Measurements from ENCODE around the gene SLC22A15. TPM values are rescaled to one million over a fixed set of nuclear protein-coding genes. Genes with fewer than 3 reads are reported as not detected.
"Not testable (repeated sequence)": the region's sequence is repeated elsewhere in the genome, so short reads cannot be mapped to it uniquely, and the experiment has no call there.

SLC22A15 gene
- total RNA-seq, 2 experiments from 2014 or later, result 1.2 to 1.3 TPM

DNA sequence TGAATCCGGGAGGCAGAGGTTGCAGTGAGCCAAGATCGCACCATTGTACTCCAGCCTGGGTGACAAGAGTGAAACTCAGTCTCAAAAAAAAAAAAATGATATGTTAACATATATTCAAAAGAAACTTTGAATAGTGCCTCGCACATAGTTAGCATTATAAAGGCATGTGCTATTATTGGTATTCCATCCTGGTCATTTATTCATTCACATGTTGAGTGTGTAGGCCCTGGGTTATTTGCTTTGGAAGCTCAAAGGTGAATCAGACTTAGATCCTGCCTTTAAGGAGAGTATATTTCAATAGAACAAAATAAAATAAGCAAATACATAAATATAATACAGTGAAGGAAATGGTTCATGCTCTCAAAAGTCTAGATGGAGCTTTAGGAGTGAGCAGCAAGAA lies 13.4 kb downstream of the SLC22A15 start:
- H3K9me3 Mint-ChIP-seq, result no peaks in the 10 kb centered on the region
- ChIA-PET CTCF (interaction anchor here (4.6 kb wide), 1 partner anchor 9 kb away, joined by 27 read pairs; no protein-coding TSS in a partner anchor), POLR2A (no interaction called here)
- H3K36me3 Mint-ChIP-seq (ENCODE audit: low read depth), result no peaks in the 10 kb centered on the region
- H3K27ac Mint-ChIP-seq, result no peak overlapping the region
- DNase-seq, result no peak
- no peaks in the 10 kb centered on the region for H3K27me3 Mint-ChIP-seq
- H3K4me1 Mint-ChIP-seq, result no peaks in the 10 kb centered on the region
- no peak overlapping the region for H3K4me3 Mint-ChIP-seq

DNA sequence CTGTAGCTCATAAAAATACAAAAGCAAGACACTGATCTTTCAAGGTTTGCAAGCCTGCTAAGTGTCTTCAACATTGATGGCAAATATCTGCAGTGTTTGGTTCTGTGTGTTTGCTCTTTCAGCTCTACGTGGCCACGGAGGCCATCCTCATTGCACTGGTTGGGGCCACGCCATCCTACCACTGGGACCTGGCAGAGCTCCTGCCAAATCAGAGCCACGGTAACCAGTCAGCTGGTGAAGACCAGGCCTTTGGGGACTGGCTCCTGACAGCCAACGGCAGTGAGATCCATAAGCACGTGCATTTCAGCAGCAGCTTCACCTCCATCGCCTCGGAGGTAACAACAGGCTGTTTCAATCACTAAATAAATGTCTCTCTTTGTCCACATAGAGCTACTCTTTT lies 15.6 kb downstream of the SLC22A15 start:
- DNase-seq, result no peak
- Mint-ChIP-seq H3K27me3 (no peaks in the 10 kb centered on the region), H3K4me3 (no peak overlapping the region), H3K4me1 (no peaks in the 10 kb centered on the region), H3K36me3 (ENCODE audit: low read depth) (no peaks in the 10 kb centered on the region), H3K27ac (no peak overlapping the region), H3K9me3 (peaks cover 3% of the 10 kb centered on the region)
- ChIA-PET CTCF (interaction anchor here (4.6 kb wide), 1 partner anchor 11 kb away, joined by 27 read pairs; no protein-coding TSS in a partner anchor), POLR2A (interaction anchor here (1.4 to 2.1 kb wide), 2 partner anchors 12 to 13 kb away, joined by 3 to 5 read pairs; no protein-coding TSS in a partner anchor)

DNA sequence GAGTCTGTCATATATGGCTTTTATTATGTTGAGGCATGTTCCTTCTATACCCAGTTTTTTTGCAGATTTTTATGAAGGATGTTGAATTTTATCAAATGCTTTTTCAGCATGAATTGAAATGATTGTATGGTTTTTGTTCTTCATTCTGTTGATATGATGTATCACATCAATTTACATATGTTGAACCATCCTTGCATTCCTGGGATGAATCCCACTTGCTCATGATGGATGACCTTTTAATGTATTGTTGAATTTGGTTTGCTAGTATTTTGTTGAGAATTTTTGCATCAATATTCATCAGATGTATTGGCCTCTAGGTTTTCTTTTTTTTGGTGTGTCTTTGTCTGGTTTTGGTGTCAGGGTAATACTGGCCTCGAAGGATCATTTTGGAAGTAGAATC lies 21.6 kb downstream of the SLC22A15 start:
- peaks cover 18% of the 10 kb centered on the region for H3K9me3 Mint-ChIP-seq
- H3K36me3 Mint-ChIP-seq (ENCODE audit: low read depth), result peaks cover 23% of the 10 kb centered on the region
- POLR2A ChIA-PET, H3K4me3 Mint-ChIP-seq, DNase-seq, H3K27ac Mint-ChIP-seq, H3K4me1 Mint-ChIP-seq, H3K27me3 Mint-ChIP-seq: not testable (repeated sequence)
- CTCF ChIA-PET, result interaction anchor here (1.7 kb wide), 1 partner anchor 23 kb away, joined by 3 read pairs; no protein-coding TSS in a partner anchor

DNA sequence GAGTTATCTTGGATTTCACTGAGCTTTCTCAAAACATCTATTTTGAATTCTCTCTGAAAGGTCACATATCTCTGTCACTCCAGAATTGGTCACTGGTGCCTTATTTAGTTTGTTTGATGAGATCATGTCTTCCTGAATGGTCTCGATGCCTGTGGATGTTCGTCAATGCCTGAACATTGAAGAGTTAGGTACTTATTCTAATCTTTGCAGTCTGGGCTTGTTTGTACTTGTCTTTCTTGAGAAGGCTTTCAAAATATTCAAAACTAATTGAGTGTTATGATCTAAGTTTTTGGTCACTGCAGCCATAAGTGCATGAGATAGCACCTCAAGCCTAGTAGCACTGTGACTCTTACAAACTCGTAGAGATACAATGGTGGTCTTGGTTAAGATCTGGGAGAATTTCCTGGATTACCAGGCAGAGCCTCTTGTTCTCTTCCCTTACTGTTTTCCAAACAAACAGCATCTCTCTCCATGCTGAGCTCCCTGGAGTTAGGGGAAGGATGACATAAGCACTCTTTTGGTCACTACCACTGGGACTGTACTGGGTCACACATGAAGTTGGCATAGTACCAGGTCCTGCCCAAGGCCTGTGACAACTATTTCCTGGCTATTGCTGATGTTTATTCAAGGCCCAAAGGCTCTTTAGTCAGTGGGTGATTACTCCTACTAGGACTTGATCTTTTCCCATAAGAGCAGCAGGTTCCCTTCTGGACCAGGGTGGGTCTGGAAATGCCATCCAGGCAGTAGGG lies 25.6 kb downstream of the SLC22A15 start:
- Mint-ChIP-seq H3K4me3 (no peak overlapping the region), H3K27me3 (no peaks in the 10 kb centered on the region), H3K27ac (no peak overlapping the region), H3K9me3 (peaks cover 19% of the 10 kb centered on the region), H3K36me3 (ENCODE audit: low read depth) (peaks cover 26% of the 10 kb centered on the region), H3K4me1 (peaks cover 12% of the 10 kb centered on the region)
- no peak for DNase-seq
- CTCF ChIA-PET, result interaction anchor here (0.8 kb wide), 1 partner anchor 21 kb away, joined by 3 read pairs; no protein-coding TSS in a partner anchor
- POLR2A ChIA-PET, result no interaction called here

DNA sequence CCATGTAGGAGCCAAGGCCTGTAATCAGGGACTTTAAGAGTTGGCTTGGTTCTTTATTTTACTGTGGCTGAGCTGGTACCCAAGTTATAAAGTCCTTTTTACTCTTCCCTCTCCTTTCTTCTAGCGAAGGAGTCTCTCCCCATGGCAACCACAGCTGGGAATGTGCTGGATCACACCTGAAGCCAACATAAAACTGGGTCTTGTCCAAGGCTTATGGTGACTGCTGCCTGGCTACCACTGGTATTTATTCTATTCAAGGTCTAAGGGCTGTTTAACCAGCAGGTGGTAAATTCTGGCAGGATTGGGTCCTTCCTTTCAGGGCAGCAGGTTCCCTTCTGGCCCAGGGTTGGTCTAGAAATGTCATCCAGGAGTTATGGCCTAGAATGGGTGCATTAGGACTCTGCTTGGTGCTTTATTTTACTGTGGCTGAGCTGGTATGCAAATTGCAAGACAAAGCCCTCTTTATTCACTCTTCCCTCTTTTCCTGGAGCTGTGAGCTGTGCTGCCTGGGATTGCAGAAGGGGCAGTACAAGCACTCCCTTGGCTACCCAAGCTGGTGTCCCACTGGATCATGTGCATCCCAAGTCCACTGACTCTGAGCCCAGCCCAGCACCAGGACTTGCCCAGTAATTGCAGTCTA lies 26.6 kb downstream of the SLC22A15 start:
- H3K36me3 Mint-ChIP-seq (ENCODE audit: low read depth), result peaks cover 18% of the 10 kb centered on the region
- H3K27me3 Mint-ChIP-seq, result no peaks in the 10 kb centered on the region
- ChIA-PET CTCF (no interaction called here), POLR2A (interaction anchor here (1.8 kb wide), 1 partner anchor 11 kb away, joined by 5 read pairs; no protein-coding TSS in a partner anchor)
- H3K9me3 Mint-ChIP-seq, result peaks cover 16% of the 10 kb centered on the region
- H3K4me1 Mint-ChIP-seq, result peaks cover 17% of the 10 kb centered on the region
- no peak overlapping the region for H3K4me3 Mint-ChIP-seq
- DNase-seq, result no peak
- no peak overlapping the region for H3K27ac Mint-ChIP-seq

DNA sequence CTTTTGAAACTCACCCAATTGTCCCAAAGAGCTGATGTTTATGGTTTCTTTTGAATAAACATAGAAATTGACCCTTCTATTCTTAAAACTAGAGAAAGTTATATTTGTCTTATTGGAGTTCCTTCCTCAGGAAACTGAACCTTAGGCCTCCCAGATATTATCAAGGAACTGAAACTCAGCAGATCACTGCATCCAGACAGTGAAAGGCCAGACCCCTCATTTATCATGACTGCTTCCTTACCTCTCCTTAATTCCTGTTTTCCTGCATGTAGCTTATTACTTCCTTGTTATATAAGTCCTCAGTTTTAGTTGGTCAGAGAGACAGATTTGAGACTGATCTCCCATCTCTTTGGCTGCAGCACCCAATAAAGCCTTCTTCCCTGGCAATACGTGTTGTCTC lies 27.5 kb downstream of the SLC22A15 start:
- no peak for DNase-seq
- CTCF ChIA-PET, result no interaction called here
- peaks cover 8% of the 10 kb centered on the region for H3K9me3 Mint-ChIP-seq
- peaks cover 9% of the 10 kb centered on the region for H3K36me3 Mint-ChIP-seq (ENCODE audit: low read depth)
- peaks cover 17% of the 10 kb centered on the region for H3K4me1 Mint-ChIP-seq
- no peaks in the 10 kb centered on the region for H3K27me3 Mint-ChIP-seq
- POLR2A ChIA-PET, result interaction anchor here (1.8 kb wide), 1 partner anchor 12 kb away, joined by 5 read pairs; no protein-coding TSS in a partner anchor
- H3K4me3 Mint-ChIP-seq, result no peak overlapping the region
- no peak overlapping the region for H3K27ac Mint-ChIP-seq

DNA sequence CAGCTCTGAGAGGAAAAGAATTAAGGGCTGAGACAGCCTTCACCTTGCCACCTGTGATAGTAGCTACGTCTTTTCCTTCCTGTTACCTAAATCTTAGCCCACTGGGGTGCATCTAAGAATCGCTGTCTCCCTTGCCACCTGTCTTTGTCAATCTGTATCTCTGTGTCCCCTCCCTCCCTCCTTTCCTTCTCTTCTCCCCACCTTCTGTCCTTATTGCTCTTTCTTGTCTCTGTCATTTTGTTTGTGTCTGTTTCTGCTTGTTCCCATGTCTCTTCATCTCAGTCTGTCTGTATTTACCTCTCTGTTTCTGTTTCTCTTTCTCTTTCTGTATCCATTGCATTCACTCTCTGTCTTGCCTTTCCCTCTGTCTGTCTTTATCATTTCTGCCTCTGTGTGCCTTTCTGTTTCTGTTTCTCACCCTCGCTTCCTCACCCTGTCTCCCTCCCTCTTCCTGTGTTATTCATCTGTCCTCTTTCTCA lies 30.2 kb downstream of the SLC22A15 start:
- peaks cover 3% of the 10 kb centered on the region for H3K36me3 Mint-ChIP-seq (ENCODE audit: low read depth)
- ChIA-PET POLR2A (interaction anchor here (1.2 kb wide), 1 partner anchor 13 kb away, joined by 3 read pairs; no protein-coding TSS in a partner anchor), CTCF (interaction anchor here (1.1 to 4.4 kb wide), 3 partner anchors 14 to 25 kb away, joined by 3 to 34 read pairs (median 3); no protein-coding TSS in a partner anchor)
- peaks cover 4% of the 10 kb centered on the region for H3K9me3 Mint-ChIP-seq
- no peak for DNase-seq
- peak overlapping the region; percentile 75 for H3K4me3 Mint-ChIP-seq
- no peaks in the 10 kb centered on the region for H3K27me3 Mint-ChIP-seq
- peaks cover 17% of the 10 kb centered on the region for H3K4me1 Mint-ChIP-seq
- H3K27ac Mint-ChIP-seq, result peak overlapping the region; percentile 82

DNA sequence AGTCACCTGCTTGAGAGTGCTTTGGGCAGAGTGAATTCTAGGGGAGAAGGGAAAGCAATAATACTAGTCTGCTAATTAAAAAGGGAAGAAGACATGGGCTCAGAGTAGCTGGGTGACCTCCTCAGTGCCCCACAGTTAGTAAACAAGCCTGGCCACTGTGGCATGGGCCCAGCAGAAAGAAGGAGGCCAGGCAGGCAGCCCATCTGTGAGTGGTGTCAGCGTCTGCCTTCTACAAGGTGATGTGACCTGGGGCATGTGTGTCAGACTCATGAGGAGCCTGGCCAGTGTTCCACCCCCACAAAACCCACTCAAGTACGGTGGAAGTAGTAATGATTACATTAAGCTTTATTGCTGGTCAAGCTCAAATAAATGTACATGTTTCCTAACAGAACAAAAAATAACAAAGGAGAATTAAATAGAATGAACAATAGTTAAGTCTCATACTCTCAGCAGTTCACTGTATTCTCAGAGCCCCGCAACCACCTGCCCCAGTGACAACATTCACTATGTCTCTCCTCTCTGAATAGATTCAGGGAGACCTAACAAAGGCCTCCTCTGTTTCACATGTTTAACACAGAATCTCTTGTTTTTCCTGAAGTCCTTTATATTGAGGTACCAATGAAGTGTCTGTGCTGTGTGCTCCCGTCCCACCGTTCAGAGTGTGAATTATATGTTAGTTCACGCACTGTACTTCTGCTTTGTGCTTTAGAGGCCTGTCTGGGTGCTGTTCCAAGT lies 32.5 kb downstream of the SLC22A15 start:
- peaks cover 3% of the 10 kb centered on the region for H3K9me3 Mint-ChIP-seq
- H3K36me3 Mint-ChIP-seq (ENCODE audit: low read depth), result no peaks in the 10 kb centered on the region
- ChIA-PET CTCF (interaction anchor here (1.2 to 4.4 kb wide), 3 partner anchors 11 to 21 kb away, joined by 3 to 34 read pairs (median 4); no protein-coding TSS in a partner anchor), POLR2A (no interaction called here)
- no peak overlapping the region for H3K27ac Mint-ChIP-seq
- H3K4me1 Mint-ChIP-seq, result peaks cover 17% of the 10 kb centered on the region
- H3K27me3 Mint-ChIP-seq, result no peaks in the 10 kb centered on the region
- no peak overlapping the region for H3K4me3 Mint-ChIP-seq
- DNase-seq, result no peak

DNA sequence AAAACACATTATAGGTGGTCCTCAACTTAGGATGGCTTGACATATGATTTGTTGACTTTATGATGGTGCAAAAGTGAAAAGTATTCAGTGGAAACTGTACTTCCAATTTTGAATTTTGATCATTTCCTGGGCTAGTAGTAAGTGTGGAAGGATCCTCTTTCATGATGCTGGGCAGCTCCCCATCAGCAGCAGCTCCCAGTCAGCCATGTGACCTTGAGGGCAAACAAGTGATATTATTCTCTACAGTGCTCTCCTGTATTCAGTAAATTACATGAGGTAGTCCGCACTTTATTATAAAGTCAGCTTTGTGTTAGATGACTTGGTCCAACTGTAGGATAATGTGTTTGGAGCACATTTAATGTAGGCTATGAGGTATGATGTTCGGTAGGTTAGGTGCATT lies 36.4 kb downstream of the SLC22A15 start:
- Mint-ChIP-seq H3K4me1 (no peaks in the 10 kb centered on the region), H3K27ac (no peak overlapping the region), H3K36me3 (ENCODE audit: low read depth) (no peaks in the 10 kb centered on the region), H3K9me3 (no peaks in the 10 kb centered on the region), H3K4me3 (no peak overlapping the region), H3K27me3 (peaks cover 5% of the 10 kb centered on the region)
- DNase-seq, result no peak
- POLR2A ChIA-PET, result no interaction called here
- CTCF ChIA-PET, result no interaction called here

DNA sequence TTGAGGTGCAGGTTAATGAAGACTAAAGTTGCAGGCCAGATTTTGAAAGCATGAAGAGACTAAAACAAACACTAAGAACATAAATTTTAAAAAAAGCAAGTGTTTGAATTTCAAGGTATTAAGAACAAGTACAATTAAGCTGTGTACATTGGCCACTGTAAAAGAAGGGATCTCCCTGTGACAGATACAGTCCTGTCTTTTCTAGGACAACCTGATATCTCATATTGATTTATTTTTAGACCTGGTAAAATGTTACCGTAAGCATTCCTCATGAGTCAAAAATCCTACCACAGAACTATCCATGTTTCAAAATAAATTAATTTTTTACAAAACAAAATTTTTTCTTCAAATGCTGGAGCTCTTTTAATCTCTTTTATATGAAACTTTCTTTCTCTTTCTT lies 39.4 kb downstream of the SLC22A15 start:
- H3K27me3 Mint-ChIP-seq, result peaks cover 7% of the 10 kb centered on the region
- no peak overlapping the region for H3K4me3 Mint-ChIP-seq
- no peaks in the 10 kb centered on the region for H3K9me3 Mint-ChIP-seq
- ChIA-PET CTCF (no interaction called here), POLR2A (no interaction called here)
- H3K4me1 Mint-ChIP-seq, result no peaks in the 10 kb centered on the region
- no peak for DNase-seq
- no peaks in the 10 kb centered on the region for H3K36me3 Mint-ChIP-seq (ENCODE audit: low read depth)
- H3K27ac Mint-ChIP-seq, result no peak overlapping the region

DNA sequence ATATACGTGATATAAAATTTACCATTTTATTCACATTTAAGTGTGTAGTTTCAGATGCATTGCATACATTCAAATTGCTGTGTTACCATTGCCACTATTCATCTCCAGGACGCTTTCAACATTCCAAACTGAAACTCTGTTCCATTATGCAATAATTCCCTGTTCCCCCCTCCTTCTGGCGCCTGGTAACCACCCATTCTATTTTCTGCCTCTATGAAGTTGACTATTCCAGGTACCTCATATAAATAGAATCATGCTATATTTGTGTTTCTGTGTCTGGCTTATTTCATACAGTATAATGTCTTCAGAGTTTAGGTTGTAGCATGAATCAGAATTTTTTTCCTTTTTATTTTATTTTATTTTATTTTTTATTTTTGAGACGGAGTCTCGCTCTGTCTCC lies 41.7 kb downstream of the SLC22A15 start:
- Mint-ChIP-seq H3K4me1 (no peaks in the 10 kb centered on the region), H3K4me3 (no peak overlapping the region), H3K27ac (no peak overlapping the region), H3K27me3 (peaks cover 7% of the 10 kb centered on the region), H3K9me3 (no peaks in the 10 kb centered on the region), H3K36me3 (ENCODE audit: low read depth) (no peaks in the 10 kb centered on the region)
- no peak for DNase-seq
- ChIA-PET POLR2A (no interaction called here), CTCF (interaction anchor here (0.9 kb wide), 1 partner anchor 11 kb away, joined by 3 read pairs; no protein-coding TSS in a partner anchor)

DNA sequence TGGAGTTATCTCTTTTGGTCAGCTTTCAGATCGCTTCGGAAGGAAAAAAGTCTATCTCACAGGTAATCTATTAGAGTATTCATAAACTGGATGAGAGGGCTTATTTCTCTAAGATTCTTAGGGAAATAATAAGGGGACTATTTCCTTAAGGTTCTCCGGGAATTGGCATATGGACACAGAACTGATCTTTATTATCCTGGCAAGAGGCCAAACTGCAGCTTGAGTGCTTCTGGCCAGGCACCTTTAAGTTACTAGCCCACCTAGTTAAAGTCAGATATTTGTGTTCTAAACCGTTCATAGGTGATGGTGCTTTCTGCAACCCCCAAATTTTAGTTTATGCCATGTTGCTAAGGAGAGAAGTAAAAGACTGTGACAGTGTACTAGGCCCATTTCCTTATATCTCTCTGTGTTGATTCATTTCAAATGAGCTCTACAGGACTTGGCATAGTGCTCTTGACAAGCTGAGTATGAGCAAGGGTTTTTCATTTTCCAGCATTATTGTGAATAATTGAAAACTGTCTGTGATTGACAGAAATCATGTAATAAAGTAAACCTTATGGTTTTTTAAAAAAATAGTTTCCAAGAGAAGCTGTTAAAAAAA lies 43.4 kb downstream of the SLC22A15 start:
- no peak for DNase-seq
- H3K27me3 Mint-ChIP-seq, result peaks cover 7% of the 10 kb centered on the region
- POLR2A ChIA-PET, result interaction anchor here (1.2 kb wide), 1 partner anchor 14 kb away, joined by 3 read pairs; no protein-coding TSS in a partner anchor

More for the DNA sequence above, 43.4 kb downstream of the SLC22A15 start:
- no peaks in the 10 kb centered on the region for H3K9me3 Mint-ChIP-seq
- H3K4me1 Mint-ChIP-seq, result no peaks in the 10 kb centered on the region
- CTCF ChIA-PET, result interaction anchor here (0.7 to 3.9 kb wide), 19 partner anchors 9 to 1294 kb away, joined by 3 to 34 read pairs (median 5); no protein-coding TSS in a partner anchor
- H3K27ac Mint-ChIP-seq, result no peak overlapping the region
- H3K36me3 Mint-ChIP-seq (ENCODE audit: low read depth), result no peaks in the 10 kb centered on the region
- H3K4me3 Mint-ChIP-seq, result no peak overlapping the region

Measured in activated CD4-positive, alpha-beta memory T cell treated with anti-CD3 and anti-CD28 coated beads, Interleukin-2, amount 10 ng/mL, durations not matched to agents 7 days and 5 days (primary cell).